ENCODE measurements around the gene CPEB1.
A peak's percentile ranks its signal among the peaks of the same experiment; 100 is the strongest.

CPEB1 gene
- total RNA-seq: 0 to 0.13 reads per million in 2 donors

DNA sequence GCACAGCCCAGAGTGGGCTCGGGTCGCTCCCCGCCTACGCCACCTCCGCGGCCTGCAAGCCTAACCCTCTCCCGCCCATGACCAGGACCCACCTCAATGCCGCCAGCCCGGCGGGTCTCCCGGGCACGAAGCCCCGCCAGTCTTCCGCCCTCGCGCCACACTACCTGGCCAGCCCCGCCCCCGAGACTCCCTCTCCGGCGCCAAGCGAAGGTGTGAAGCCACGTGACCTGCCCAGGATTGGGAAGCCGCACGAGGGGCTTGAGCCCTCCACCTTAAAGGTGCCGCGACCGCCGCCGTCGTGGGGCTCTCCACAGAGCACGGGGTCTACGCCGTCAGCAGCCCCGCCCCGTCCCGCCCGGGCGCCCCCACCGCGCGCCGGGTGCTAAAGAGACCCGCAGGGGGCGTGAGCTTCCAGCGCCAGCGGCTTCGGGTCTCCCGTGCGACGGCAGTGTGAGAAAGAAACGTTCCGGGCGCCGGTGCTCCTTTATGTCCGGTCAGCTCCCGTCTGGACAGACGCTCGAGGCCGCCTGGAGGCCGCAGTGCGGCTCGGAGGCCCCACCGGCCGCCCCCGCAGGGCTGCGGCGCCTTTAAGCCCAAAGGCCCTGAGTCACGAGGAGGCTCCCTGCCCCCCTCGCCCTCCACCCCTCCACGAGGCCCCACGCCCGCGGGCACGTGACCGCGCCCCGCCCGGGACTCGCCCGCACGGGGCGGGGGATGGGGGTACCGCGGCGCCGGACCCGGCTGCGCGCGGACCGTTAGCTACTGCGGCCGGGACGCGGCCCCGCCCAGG, at the start of gene CPEB1:
Gene CPEB1 (minus strand): TSS at position 319 of the 790 bp plus-strand sequence. CDS start 18,904 bp downstream, outside the sequence.
- peak in 3 of 5 experiments; percentile 10 to 13 (median 12) for DNase-seq

DNA sequence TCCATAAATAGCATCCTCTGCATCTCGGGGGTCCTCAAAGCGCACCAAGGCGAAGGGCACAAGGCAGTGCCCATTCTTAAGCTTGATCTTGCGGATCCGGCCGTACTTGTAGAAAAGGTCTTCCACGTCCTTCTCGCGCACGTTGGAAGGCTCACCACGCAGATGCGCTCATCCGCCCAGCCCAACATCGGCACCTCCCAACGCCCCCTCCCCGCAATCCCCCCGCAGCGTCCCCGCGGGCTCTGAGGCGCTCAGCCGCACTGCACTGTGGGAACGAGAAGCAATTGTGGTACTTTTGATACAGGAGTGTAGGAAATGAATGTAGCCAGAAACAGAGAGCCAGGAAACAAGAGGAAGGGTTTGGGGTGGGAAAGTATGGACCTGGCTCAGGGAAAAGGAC, 45.0 kb upstream of the CPEB1 start:
- no peak for DNase-seq

DNA sequence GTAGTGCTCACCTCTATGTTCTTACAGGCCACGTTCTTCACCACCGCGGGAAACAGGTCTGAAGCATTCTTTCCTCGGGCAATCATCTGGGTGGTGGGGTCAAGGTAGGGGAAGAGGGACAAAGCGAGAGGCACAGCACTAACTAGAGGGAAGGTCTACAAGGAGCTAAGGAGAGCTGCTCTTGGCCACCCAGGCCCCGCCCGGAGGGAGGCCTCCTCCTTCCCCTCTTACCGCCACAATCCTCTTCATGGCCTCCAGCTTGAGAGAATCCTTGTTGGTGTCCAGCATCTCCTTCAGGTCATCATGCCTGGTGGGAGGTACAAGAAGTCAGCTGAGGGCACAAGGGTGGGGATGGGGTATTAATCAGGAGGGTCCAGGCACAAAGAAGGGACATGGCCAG, 42.0 kb upstream of the CPEB1 start:
- no peak for DNase-seq

DNA sequence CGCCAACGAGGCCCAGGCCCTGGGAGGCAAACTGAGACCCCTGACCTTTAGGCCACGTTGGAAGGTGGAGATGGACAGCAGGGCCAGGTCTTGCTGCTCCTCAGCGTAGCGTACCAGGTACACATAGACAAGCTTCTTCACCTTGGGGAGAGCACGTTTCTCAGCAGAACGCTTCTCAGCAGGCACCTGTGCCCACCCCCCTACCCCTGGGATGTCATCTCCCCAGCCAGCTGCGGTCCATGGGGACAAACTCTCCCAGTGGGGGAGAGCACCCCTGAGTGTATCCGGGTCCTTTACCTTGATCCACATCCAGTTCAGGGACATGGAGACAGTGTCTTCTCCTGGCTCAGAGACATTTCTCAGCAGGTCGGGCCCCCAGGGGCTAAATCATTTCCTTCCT, 41.5 kb upstream of the CPEB1 start:
- DNase-seq: no peak

DNA sequence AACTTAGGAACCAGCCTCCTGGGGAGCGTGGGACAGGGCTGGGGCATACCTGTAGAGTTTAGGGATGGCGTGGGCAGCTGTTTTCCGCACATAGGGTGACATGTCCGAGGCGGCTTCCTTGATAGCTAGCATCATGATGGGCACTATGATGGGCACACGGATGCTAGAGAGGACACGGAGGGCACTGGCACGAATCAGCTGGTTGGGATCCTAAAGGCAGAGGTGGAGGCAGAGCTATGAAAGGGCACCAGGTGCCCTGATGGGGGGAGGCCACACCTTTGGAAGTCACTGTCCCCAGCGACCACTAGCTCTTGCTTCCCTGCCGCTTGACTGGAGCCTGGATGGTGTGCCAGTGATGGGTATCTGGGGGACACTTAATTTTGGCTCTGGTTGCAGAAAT, 34.2 kb upstream of the CPEB1 start:
- no peak for DNase-seq

DNA sequence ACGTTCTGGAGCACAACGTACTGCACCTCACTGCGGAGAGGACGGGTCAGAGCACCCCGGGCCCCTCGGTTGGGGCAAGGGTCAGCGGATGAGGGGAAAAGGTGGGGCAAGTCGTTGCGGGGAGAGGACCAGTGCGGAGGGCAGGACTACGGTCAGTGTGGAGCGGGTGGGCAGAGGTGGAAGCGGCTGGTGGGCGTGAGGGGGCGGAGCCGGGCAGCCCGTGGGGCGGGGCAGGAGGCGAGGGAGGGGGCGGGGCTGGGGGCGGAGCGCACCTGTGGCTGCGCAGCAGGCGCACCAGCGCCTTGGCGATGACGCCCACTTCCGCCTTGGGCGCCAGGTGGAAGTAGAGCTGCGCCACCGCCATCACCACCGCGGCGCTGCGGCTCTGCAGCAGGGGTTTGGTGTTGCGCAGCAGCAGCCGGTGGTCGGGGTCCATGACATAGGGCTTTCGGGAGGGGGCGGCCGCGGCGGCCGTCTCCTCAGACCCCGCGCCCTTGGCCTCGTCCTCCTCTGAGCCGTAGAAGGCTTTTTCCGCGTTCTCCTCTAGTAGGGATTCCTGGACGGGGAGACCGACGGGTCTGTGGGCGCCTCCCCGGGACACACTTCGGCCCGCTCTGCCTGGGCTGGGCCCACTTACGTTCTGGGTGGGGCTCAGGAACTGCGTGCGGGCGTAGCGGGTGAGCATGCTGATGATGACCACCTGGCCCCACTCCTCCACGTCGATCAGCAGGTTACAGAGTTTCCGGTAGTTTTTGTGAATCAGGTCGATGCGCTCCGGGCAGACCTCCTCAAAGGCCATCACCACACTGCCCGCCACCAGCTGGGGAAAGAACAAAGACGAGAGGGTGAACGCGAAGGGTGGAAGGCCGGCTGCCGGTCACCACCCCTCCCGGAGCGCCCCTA, 33.3 kb upstream of the CPEB1 start:
- DNase-seq: peak; percentile 47 to 81 (median 71)

DNA sequence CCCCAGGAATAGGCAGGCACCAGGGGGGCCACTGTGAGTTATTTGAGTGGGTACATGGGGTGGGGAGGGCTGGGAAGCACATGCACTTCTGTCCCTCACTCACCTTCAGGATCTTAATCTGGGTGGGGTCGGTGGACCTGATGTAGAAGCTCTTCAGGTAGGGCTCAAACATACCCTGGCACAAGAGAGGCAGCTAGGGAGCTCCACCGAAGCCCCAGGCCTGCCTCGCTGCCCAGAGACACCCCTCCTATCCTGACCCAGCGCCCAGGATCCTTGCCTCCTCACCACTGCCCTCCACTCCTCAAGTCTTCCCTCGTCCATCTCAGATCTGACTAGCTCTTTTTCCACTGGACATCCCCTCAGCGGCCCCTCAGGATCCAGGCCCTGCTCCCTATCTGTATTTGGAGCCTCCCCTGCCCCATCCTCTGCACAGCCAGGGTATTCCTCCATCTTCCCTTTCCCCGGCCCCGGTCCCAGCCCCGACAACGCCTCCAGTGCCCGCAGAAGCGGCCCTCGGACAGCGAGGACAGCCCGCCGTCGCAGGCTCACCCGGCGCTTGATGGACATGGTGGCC, 32.5 kb upstream of the CPEB1 start:
- DNase-seq: no peak

DNA sequence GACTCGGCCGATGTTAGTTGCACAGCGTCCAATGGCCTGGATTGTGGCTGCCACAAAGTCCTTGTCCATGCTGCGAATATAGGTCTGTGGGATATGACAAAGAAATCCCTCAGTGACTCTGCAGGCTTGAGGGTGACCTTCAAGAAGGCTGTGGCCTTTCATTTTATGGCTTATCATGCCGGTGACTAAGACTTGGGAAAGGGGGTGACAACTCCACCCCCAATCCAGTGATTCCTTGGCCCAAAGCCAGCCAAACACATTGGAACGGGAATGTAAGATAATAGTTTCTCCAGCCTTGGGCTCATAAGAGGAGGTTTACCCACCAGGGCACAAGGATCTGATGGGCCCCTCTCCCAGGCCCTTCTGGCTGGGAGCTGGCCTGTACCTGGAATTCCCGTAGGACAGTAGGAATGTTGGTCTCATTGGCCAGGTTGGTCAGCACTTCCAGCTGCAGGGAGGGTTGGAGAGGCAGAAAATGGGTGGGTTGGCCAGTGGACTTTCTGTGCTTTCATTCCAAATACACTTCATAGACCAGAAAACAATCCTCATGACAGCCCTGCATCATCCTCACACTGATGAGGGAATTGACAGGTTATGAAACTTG, 30.7 kb upstream of the CPEB1 start:
- DNase-seq: no peak

DNA sequence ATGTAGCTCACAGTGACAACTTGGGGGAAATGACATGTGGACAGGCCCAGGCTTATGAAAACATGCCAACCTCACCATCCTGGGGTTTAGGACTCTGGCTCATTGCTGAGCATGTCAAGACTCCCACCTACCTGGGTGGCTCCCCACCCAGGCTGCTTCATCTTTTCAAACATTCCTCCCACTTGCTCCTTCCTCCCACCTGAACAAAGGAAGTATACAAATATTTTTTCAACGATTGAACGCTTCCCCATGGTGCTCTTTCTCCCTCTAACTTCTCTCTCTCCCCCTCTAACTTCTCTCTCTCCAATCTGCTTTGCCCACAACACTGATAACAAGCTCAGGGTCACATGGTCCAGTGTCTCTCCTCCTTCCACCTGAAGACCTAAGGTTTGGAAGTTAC, 27.7 kb upstream of the CPEB1 start:
- DNase-seq: no peak

DNA sequence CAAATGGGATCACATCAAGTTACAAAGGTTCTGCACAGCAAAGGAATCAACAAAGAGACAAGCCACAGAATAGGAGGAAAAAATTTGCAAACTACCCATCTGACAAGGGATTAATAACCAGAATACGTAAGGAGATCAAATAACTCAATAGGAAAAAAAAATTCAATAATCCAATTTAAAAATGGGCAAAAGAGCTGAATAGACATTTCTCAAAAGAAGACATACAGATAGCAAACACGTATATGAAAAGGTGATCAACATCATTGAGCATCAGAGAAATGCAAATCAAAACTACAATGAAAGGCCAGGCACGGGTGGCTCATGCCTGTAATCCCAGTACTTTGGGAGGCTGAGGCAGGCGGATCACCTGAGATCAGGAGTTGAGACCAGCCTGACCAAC, 23.5 kb upstream of the CPEB1 start:
- DNase-seq: no peak

DNA sequence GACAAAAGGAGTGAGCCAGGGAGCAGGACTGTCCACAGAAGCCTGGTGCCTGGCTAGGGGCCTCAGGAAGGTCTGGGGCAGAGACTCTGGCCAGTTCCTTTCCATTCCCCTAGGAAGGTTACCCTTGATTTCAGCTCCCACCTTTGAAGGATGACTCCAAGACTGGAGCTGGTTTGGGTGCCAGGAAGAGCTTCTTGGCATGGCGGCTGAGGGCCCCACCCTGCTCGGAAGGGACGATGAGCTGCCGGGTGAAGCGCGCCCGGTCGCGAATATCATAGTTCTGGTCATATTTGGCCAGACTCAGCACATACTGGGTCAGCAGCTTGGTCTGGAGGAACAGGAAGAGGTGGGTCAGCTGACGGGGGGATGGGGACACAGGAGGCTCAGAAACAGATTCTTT, 19.4 kb upstream of the CPEB1 start:
- DNase-seq: no peak

DNA sequence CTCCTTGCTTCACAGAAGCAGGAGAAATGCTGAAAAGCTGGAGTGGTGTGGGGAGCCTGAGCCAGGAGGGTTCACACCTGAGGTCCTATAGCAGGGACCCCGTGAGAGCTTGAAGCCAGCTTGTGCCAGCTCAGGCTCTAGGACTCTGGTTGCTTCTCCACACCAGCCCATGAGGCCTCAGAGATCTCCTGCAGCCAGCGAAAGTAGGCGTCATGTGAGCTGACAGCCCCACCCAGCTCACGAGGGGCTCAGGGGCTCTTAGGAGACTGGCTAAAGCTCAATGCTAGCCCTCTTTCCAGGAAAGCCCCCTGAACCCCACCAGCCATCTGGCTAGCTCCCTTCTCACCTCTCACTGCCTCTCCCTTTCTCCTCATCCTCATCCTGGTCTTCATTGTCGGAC, 16.9 kb upstream of the CPEB1 start:
- no peak for DNase-seq

DNA sequence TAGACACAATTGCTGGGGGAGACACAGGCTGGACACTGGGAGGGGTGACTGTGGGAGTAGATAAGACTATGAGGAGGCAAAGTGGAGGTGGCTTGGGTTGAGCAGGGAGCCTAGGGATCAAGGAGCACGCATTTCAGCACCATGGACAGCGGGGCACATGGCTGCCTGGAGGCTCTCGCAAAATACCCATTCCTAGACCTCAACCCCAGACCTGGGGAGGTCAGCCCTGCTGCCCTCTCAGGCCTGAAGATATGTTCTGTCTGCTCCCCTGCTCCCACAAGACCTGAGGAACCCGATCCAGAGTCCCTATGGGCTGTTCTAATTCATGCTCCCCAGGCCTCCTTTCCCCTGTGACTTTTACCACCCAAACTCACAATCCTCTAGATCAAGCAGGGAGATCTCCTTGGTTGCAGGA, 16.0 kb upstream of the CPEB1 start:
- peak in 3 of 5 experiments; percentile 21 to 41 (median 24) for DNase-seq

DNA sequence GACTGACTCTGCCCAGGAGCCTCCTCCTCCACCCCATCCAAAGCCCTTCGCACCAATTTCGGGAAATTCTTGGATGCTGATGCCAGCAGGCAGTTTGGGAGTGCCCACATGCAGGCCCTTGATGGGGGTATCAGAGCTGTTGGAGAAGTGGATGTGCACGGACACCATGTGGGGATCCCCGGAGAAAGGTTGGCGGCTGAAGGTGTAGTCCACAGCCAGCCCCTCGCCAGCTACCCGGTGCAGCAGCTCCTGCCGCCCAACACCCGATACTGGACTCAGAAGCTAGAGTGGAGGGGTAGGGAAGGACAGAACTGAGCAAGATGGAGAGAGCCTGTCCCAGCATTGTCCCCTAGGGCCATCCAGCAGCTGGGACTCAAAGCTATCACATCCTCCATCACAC, 15.5 kb upstream of the CPEB1 start:
- no peak for DNase-seq

DNA sequence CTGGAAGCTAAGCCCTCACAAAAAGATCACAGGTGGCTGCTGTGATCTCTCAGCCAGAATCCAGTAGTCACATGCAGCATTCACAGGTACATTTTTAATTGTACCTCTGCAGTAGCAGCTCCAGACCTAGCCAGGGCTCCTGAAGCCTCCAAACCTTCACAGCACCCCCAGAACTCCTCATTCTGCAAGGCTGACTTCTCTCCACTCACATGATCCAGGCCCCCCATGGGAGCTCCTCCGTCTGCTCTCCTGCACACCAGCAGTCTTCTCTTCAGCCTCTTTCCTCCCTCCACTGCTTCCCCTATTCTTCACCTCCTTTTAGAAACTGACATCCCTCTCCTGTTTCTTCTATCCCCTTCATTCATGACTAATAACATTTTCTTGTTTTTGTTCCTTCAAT, 13.2 kb upstream of the CPEB1 start:
- no peak for DNase-seq

DNA sequence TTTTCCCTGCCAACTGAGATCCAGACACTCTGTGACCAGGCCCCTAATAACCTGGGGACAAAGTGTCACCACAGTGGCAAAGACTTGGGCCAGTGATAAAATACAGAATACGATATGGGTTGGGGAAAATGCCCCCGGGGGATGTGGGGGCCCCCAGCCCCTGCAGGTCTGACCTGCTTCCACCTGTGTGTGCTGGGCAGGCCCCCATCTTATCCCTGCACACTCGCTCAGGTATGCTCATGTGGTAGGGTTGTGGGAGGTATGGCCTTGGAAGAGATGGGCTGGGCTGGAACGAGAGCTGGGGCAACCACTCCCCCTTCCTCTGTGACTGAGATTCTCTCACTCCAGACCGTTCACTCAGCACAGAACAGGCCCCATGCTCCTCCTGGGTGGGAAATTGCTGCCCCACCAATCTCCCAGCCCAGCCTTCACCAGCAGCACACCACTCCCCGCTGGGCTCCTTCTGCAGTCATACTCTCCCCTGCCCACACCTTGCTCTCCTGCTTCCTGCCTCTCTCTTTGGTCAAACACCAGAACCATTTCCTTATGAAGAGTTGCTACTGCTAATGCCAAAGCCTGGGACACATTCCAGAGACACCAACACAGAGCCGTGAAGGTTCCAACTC, 9.6 kb upstream of the CPEB1 start:
- no peak for DNase-seq

DNA sequence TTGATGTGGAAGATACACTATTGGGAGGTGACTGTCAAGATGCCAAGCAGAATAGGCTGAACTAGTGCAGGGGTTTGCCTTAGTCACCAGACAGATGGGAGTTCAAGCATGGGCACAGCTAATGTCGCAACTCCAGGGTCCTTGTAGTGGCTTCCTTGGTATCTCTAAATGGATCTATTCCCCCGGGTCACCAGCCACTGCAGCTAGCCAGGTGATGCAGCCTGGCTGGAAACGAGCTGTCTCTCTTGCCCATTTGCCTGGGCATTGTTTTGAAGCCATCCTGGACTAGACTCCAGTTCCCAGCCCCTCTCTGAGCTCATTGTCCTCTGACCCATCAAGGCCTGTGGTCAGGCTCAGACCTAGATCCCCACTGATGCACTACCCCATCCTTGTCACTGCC, 8.4 kb upstream of the CPEB1 start:
- no peak for DNase-seq

DNA sequence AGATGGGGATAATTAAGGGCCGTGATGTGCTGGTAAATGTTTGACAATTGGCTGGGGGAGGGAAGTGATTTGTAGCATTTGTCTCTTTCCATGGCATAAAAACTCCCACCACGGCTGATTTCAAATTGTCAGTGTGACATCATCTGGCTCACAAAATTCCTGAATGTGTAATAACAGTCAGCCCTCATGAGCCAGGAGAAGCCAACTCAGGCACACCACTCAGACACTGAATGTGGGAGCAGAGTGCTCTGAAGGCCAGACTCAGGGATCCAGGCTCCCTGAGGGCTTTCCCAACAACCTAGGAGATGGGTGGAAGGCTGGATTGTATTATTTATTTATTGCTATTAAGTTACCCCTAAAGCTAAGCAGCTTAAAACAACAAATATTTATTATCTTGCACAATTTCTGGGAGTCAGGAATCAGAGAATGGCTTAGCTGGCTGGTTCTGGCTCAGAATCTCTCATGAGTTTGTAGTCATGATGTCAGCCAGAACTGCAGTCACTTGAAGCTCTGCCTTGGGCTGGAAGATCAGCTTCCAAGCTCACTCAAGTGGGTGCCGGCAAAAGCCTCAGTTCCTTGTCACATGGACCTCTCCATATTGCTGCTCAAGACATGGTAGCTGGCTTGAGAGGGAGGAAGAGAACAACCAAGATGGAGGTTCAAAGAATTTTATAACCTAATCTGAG, 6.5 kb upstream of the CPEB1 start:
- DNase-seq: no peak

DNA sequence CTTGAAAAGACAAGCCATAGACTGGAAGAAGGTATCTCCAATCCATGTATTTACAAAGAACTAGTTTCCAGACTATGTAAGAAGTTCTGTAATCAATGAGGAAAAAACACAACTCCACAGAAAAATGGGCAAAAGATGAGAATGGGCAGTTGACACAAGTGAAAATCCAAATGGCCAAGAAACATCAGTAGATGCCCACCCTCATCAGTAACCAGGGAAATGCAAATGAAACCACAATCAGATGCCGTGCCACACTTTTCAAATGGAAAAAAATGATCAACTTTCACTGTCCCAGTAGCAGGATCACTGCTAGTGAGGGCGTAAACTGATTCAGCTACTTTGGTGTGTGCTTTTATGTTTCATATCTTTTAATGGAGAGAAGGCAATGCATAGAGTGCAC, 4.5 kb upstream of the CPEB1 start:
- DNase-seq: no peak

DNA sequence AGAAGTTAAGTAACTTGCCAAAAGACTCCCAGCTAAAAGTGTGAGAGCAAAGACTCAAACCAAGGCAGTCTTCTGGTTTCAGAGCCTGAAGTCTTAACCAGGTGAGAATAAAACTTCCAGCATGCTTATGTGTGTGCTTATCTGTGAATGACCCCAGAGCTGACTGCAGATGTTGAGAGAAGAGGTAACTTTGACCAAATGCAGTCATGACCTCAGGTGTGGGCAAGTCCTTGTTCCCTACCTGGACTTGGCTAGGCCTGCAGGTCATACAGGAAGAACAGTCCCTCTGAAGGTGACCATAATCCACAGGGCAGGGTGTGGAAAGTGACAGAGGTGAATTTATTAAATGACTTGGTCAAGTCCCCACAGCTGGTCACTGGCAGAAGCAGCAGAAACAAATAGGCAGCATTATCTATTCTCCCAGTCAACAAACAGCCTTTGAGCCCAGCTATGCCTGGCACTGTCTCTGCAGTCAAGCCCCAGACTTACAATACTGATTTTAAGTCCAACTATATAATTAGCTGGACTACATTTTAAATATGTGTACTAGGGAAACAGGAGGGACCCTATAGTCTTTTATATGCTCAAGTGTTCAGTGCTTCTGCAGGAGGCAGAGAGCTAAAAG, 3.0 kb upstream of the CPEB1 start:
- no peak for DNase-seq

DNA sequence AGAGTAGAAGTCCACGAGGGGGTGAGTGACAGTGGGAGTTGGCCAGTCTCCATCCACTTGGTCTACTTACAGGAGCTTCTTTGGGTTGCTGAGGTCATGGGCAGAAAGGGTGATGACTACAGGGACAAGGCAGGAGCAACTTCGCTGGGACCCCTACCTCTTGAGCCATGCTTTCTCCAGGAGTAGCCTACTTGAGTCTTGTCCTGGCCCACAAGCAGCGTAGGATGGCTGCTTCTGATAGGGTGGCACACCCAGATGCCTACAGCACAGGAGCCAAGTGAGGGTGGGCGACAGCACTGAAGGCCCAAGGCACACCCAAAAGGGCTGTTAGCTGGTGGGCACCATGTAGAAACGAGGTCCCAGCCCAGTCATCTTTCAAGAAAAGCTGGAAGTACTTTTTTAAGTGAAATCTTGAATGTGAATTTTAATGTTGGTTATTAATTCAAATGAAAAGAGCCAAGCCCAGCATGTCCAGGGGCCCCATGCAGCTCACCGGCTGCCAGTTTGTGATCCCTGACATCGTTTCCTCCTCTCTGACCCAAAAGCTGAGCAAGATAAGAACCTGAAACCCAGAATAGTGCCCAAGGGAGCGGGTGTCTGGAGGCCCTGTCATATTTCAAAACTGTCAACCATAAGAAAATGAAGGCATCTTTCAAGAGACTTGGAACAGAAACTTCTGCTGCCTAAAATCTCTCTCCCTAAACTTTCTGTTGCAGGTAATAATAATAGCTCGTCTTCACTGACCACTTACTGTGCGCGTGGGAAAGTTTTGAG, 2.2 kb upstream of the CPEB1 start:
- DNase-seq: no peak

All from T-helper 2 cell (primary cell).